ENCODE measurements around the gene ATP2B1.
A peak's percentile ranks its signal among the peaks of the same experiment; 100 is the strongest.

The ATP2B1 gene

DNA sequence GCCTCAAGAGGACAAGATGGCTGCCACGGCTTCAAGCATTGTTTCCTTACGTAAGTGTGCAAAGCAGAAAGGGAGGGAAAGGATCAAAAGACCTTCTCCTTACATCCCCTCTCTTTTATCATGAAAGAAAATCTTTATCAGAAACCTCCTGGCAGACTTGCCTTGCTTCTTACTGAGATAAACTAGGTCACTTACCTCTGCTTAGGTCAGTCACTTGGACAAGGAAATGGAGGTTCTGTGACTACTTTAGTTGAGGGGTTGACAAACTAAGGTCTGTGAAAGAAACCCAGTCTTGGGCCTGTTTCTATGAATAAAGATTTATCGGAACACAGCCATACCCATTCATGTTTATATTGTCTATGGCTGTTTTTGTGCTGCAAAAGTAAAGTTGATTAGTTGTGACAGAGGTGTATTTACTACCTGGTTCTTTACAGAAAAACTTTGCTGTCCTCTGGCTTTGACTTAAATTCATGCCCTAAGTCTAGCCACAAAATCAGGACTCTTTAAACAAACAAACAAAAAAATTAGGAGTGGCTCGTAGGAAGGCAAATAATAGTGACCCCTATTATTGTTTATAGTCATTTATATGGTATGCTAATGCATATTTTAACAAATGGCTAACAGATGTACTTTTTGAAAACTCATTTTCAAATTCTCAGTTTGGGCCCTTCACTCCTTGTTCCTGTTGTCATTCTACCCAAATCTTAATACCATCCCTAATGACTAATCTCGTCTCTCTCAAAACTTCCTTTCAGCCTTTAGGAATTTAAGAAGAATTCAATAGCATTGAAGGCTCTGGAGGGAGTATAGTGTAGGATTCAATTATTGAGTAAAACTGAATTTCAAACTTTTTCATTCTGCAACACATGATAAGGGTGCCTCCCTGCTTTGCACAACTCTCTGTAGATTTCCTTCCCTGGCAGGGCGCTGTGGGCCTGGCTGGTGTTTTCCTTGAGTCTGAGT, 42.0 kb upstream of the ATP2B1 start:
- DNase-seq (ENCODE audit: low read depth): peak; percentile 81
- H3K4me3 ChIP-seq (ENCODE audit: control insufficient read depth, low read depth, low read length): no peak overlapping the region
- TF ChIP-seq, protein P1, sequence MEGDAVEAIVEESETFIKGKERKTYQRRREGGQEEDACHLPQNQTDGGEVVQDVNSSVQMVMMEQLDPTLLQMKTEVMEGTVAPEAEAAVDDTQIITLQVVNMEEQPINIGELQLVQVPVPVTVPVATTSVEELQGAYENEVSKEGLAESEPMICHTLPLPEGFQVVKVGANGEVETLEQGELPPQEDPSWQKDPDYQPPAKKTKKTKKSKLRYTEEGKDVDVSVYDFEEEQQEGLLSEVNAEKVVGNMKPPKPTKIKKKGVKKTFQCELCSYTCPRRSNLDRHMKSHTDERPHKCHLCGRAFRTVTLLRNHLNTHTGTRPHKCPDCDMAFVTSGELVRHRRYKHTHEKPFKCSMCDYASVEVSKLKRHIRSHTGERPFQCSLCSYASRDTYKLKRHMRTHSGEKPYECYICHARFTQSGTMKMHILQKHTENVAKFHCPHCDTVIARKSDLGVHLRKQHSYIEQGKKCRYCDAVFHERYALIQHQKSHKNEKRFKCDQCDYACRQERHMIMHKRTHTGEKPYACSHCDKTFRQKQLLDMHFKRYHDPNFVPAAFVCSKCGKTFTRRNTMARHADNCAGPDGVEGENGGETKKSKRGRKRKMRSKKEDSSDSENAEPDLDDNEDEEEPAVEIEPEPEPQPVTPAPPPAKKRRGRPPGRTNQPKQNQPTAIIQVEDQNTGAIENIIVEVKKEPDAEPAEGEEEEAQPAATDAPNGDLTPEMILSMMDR (conservative IDR thresholded peaks at IDR 0.05; ENCODE audit: control insufficient read depth, insufficient read depth, low read depth, low read length): no peak

DNA sequence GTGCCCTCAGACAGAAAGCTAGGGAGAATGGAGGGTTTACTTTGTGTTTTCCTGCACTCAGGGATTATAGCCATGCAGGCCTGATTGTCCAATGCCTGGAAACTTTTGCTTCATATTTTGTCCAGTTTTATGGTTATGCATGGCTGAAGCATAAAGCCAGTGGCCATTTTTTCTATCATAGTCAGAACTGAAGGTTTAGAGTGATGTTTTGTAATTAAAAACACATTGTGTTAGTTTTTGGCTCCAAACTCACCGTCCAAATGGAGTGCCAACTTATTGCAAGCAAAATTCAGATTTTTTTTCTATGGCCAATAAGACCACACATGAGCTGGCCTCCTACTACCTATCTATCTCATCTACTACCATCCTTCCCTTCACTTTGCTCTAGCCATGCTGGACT, 40.2 kb upstream of the ATP2B1 start:
- no peak overlapping the region for H3K4me3 ChIP-seq (ENCODE audit: control insufficient read depth, low read depth, low read length)
- DNase-seq (ENCODE audit: low read depth): peak; percentile 30
- TF ChIP-seq, protein P1 (conservative IDR thresholded peaks at IDR 0.05; ENCODE audit: control insufficient read depth, insufficient read depth, low read depth, low read length): no peak

DNA sequence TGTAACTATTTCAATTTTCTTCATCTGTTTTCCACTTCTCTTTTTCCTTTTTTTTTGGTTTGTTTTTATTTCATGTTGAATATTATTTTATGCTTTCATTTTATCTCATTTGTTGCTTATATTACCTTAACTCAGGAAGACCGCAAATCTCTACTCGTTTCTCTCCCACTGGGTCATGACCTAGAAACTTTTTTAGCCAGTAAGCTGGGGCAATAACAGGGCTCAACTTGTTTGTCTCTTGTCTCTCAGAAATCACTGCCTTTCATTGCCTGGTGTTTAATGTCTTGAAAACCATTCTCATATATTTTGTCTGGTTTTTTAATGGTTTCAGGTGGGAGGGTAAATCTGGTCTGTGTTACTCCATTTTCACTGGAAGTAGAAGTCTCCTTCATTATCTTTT, 36.6 kb upstream of the ATP2B1 start:
- H3K4me3 ChIP-seq (ENCODE audit: control insufficient read depth, low read depth, low read length): no peak overlapping the region
- DNase-seq (ENCODE audit: low read depth): no peak
- TF ChIP-seq, protein P1 (conservative IDR thresholded peaks at IDR 0.05; ENCODE audit: control insufficient read depth, insufficient read depth, low read depth, low read length): no peak

DNA sequence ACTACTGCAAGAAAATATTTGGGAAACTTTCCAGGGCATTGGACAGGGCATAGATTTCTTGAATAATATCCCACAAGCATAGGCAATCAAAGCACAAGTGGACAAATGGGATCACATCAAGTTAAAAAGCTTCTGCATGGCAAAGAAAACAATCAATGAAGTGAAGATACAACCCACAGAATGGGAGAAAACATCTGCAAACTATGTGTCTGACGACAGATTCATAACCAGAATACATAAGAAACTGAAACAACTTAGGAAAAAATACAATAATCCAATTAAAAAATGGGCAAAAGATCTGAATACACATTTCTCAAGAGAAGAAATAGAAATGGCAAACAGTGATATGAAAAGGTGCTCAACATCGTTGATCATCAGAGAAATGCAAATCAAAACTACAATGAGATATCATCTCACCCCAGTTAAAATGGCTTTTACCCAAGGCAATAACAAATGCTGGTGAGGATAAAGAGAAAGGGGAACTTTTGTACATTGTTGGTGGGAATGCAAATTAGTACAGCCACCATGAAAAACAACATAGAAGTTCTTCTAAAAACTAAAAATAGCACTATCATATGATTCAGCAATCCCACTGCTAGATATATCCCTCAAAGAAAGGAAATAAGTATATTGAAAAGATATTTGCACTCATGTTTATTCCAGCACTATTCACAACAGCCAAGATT, 33.8 kb upstream of the ATP2B1 start:
- no peak for DNase-seq (ENCODE audit: low read depth)
- TF ChIP-seq, protein P1 (conservative IDR thresholded peaks at IDR 0.05; ENCODE audit: control insufficient read depth, insufficient read depth, low read depth, low read length): no peak
- H3K4me3 ChIP-seq (ENCODE audit: control insufficient read depth, low read depth, low read length): no peak overlapping the region

DNA sequence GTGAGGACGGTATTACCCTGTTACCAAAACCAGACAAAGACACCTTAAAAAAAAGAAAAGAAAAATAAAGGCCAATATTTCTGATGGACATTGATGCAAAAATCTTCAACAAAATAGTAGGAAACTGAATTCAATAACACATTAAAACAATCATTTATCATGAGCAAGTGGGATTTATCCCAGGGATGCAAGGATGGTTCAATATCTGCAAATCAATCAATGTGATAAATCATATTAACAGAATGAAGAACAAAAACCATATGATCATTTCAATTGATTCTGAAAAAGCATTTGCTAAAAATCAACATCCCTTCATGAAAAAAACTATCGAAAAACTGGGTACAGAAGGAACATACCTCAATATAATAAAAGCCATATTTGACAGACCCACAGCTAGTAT, 32.3 kb upstream of the ATP2B1 start:
- no peak for DNase-seq (ENCODE audit: low read depth)
- H3K4me3 ChIP-seq (ENCODE audit: control insufficient read depth, low read depth, low read length): no peak overlapping the region
- TF ChIP-seq, protein P1 (conservative IDR thresholded peaks at IDR 0.05; ENCODE audit: control insufficient read depth, insufficient read depth, low read depth, low read length): no peak

DNA sequence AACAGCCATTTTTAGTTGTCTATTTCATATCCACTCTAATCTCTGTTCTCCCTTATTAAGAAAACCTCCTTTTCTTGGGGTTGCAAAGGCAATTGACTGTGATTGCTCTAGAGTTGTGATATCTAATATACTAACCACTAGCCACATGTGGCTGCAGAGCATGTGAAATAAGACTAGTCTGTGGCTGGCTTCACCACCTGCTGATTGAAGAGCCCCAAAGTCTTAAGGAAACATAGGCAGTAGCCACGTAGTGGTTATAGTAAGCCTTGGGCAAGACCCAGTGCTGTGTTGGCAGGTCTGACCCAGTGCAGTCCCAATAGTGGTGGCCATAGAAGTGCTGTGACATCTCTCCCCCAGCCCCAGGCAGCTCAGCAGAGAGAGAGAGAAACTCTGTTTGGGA, 28.4 kb upstream of the ATP2B1 start:
- TF ChIP-seq, protein P1 (conservative IDR thresholded peaks at IDR 0.05; ENCODE audit: control insufficient read depth, insufficient read depth, low read depth, low read length): no peak
- no peak for DNase-seq (ENCODE audit: low read depth)
- no peak overlapping the region for H3K4me3 ChIP-seq (ENCODE audit: control insufficient read depth, low read depth, low read length)
